ENCODE results near the gene TSPAN9. TPM values are rescaled to one million over a fixed set of nuclear protein-coding genes. Genes with fewer than 3 reads are reported as not detected.

The TSPAN9 gene
- total and polyA plus RNA-seq, 9 of the 15 experiments (the other 6 are each of a cell fraction or from before 2014, with no cell fraction given): 0.23 to 2.1 (median 0.60) TPM; not detected in 2

DNA sequence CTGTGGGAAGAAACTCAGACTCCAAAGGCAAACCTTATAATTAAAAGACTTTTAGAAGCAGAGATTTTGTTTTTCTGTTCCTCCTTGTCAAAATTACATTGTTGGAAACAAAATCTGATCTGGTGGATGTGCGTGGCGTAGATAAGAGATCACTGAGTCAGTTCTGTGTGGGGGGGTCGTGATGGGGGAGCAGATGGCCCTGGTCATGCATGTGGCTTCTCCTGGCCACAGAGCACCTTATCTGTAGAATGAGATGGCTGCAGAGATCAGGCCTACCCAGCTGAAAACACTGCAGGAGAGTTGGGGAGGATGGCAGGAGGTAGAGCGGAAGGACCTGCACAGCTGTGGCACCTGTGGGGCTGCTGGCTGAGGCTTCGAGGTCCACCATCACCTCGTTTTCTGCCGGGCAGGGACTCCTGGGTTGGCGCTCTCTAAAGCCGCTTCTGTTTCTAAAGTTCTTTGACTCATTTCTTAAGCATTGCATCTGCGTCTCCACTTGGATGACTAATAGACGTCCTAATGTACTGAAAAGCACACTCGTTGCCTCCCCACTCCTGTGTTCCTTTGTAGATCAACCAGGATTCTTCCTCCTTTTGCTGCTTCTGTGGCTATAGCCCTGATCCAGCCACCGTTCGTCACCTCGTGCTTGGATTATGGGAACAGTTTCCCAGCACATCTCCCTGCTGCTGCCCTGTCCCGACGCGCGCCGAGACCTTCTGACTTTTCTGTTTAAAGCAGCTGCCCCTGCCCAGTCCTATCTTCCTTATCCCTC lies 93.4 kb downstream of the TSPAN9 start:
- TF ChIP-seq CBFA2T3 (IDR thresholded peaks at IDR 0.05) (0 out of 2 replicates have a peak, but pooled peaks have one; percentile 11), ZNF184 (CRISPR knock-in tag; IDR thresholded peaks at IDR 0.05) (no peak), MCM5 (IDR thresholded peaks at IDR 0.05; ENCODE audit: low read depth) (no peak), FOSL1 (tag; conservative IDR thresholded peaks at IDR 0.05) (peak; percentile 38; the same call in 1 of the 2 replicates)
- TF ChIP-seq, protein P1, sequence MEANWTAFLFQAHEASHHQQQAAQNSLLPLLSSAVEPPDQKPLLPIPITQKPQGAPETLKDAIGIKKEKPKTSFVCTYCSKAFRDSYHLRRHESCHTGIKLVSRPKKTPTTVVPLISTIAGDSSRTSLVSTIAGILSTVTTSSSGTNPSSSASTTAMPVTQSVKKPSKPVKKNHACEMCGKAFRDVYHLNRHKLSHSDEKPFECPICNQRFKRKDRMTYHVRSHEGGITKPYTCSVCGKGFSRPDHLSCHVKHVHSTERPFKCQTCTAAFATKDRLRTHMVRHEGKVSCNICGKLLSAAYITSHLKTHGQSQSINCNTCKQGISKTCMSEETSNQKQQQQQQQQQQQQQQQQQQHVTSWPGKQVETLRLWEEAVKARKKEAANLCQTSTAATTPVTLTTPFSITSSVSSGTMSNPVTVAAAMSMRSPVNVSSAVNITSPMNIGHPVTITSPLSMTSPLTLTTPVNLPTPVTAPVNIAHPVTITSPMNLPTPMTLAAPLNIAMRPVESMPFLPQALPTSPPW (CRISPR knock-in tag; IDR thresholded peaks at IDR 0.05): peak; percentile 65; the same call in 1 of the 2 replicates
- in situ Hi-C loops (cut with MboI): no loop called here
- Histone ChIP-seq H3K9ac (ENCODE audit: insufficient read depth in 1 of 2, low read depth in 2 of 2, low read length in 2 of 2) (no peak overlapping the region), H3K79me2 (ENCODE audit: control insufficient read depth, insufficient read depth, low read length) (no peaks in the 10 kb centered on the region), H3K4me1 (replicated peaks in 1 of 2; ENCODE audit: control insufficient read depth in 2 of 2, insufficient read depth in 2 of 2, low read length in 2 of 2) (no peaks in the 10 kb centered on the region), H3K4me3 (no peak overlapping the region), H3K27me3 (ENCODE audit: control insufficient read depth in 2 of 2, insufficient read depth in 2 of 2, low read length in 2 of 2) (peaks cover 12 to 43% of the 10 kb centered on the region in 2 experiments; a peak in 4 of 5 replicates), H3K9me3 (replicated peaks; ENCODE audit: control insufficient read depth, insufficient read depth, low read depth, low read length) (no peaks in the 10 kb centered on the region), H2AFZ (ENCODE audit: low read depth, low read length) (no peak overlapping the region), H3K27ac (ENCODE audit: extremely low read depth, low read depth, low read length) (no peak overlapping the region), H3K4me2 (ENCODE audit: insufficient read depth, low read length) (no peak overlapping the region), H3K36me3 (ENCODE audit: control insufficient read depth, insufficient read depth, low read length) (no peaks in the 10 kb centered on the region), H3K9me1 (ENCODE audit: control insufficient read depth, insufficient read depth, low read length) (no peaks in the 10 kb centered on the region), H4K20me1 (replicated peaks; ENCODE audit: control insufficient read depth, insufficient read depth, low read length) (no peaks in the 10 kb centered on the region; the same call in 1 of the 2 replicates)
- POLR2A ChIA-PET: no interaction called here
- intact Hi-C loops (cut with micrococcal nuclease): no loop called here
- ATAC-seq: no peak
- no peak for FAIRE-seq
- 1% methylated on average over 14 of the region's 20 CpGs for WGBS (ENCODE audit: insufficient coverage, low coverage, missing lambda C conversion rate)
- no TSS peak for BruUV-seq (replicated peaks)
- DNase-seq (ENCODE audit: extremely low read depth in 1 of 4, low spot score in 3 of 4): no peak
- CTCF ChIA-PET (ENCODE audit: low intra/inter-chr PET ratio): no interaction called here

Data from K562 (cell line).